Measurements from ENCODE around the gene CDCA5.
A peak's percentile ranks its signal among the peaks of the same experiment; 100 is the strongest.

CDCA5 gene, protein sequence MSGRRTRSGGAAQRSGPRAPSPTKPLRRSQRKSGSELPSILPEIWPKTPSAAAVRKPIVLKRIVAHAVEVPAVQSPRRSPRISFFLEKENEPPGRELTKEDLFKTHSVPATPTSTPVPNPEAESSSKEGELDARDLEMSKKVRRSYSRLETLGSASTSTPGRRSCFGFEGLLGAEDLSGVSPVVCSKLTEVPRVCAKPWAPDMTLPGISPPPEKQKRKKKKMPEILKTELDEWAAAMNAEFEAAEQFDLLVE

DNA sequence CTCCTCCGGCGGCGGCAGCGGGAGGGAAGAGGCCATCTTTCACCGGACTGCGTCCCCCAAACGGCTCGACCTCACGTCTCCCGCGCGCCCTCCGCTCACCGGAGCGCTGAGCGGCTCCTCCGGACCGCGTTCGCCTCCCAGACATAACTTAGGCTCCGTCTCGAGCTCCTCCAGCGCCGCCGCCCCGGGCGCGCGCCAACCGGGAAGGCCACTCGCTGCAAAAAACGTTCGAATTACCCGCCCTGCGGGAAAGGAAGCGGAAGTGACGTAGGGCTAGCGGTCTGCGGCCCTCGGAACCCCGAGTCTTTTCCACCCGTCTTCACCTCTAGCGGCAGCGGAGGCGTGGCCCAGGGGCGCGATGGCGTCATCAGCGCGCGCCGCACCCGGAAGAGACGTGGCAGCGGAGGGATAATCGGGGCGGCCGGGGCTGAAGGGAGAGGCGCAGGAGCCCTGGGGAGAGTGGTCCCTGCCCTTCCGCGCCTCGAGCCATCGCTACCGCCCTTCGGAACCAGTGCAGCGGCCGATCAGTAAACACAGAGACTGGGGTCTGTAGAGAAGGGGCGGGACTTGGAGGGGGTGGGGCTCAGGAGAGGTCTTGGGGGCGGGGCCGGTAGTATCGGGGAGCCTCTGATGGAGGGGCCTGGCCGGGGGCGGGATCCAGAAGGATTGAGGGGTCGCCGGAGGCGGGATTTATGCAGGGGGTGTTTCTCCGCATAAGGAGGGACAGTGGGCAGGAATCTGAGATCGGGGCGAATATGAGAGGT is at the start of gene CDCA5, which contains the start of gene ZFPL1:
Gene CDCA5, minus strand, starts transcription at position 207 of the 764 bp plus-strand sequence. Its CDS starts 62 bp downstream, at position 145.
Gene ZFPL1, plus strand, starts transcription at position 389 of the 764 bp plus-strand sequence. CDS start 477 bp downstream, outside the sequence.
- peak; percentile 96 for DNase-seq

DNA sequence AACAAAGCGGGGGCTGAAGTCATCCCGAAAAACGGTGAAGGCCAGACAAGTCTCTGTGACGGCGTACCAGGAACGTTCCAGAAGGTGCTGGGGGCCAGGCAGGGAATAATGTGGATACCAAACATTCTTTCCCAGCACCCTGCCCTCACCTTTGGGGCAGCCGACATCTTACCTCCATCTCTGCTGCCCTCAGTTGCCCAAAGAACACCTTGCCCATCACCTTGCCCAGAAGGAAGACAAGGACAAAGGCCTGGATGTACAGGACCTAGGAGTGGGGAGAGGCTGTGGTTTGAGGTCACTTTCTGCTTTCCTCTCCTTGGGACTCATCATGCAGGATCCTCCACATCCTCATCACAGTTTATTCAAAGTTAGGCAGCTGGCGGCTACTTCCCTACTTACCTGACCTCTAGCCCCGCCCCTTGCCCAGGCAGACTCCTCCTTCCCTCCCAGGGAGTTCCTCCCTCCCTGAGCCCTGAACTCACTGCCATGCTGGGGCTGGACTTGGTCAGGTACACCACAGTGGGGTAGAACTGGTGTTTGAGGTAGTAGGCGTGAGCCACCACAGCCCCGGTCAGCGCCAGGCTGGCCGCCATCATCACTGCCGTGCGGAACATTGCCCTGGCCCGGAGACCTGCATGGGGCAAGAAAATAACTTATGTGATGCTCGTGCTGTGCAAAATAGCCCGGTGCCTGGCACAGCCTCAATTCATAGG is 49.3 kb upstream of the CDCA5 start:
- DNase-seq, result no peak

DNA sequence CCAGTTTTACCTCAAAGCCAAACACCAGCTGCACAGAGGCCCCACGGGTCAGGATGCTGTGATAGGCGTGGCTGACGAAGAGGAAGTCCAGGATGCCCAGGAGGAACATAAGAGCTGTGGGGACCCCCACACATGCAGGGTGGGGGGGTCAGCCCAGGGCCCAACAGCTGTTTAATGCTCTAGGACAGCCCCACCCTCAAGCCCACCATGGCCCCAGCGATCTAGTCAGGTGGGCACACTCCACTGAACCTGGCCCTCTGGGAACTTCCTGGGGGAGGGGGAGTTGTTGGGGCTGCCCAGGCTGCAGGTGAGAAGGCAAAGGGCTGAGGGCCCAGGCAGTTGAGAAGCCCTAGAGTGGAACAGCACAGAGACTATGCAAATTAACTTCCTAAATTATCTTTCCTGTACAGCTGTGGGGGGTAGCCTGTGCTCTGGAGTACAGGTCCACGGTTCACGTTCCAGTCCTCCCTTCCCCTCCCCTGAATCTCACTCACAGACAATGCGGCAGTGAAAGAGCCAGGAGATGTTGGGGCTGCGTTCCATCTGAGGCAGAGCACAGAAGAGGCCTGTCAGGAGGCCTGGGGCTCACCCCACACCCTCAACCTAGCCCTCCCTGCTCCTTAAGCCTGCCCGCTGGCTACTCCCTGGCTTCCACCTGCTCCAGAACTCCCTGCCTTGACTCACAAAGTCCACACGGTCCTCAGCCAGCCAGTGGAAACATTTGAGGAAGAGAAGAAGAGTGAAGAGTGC is 48.6 kb upstream of the CDCA5 start:
- DNase-seq, result no peak

DNA sequence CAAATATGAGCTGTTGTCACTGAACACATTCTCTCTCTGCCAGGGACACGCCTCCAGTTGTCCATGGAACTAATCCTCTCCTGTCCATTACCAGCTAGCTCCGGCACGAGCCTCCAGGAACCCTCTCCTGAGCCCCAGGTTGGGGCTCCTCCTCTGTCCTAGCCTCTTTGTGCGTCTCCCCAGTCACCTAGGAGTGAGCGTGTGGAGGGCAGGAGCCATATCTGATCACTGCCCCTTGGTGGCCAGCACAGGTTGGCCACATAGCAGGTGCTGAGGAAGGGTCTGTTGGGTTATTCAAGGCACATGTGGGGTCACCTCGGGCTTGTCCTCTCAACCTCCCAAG is 48.0 kb upstream of the CDCA5 start:
- DNase-seq, result no peak

DNA sequence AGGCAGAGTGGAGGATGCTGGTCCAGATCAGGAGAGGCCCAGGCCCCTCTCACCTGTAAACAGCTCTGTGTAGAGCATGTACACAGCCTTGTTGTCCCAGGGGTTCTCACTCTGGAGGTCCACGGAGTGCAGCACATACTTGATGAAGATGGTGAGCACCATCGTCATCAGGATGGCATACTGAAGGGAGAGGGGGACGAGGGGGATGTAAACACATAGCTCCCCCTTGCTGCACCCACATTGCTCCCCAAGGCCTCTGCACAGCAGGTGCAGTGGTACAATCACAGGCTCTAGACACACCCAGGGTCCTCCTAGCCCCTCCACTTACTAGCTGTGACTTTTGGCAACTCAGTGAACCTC is 47.6 kb upstream of the CDCA5 start:
- no peak for DNase-seq

DNA sequence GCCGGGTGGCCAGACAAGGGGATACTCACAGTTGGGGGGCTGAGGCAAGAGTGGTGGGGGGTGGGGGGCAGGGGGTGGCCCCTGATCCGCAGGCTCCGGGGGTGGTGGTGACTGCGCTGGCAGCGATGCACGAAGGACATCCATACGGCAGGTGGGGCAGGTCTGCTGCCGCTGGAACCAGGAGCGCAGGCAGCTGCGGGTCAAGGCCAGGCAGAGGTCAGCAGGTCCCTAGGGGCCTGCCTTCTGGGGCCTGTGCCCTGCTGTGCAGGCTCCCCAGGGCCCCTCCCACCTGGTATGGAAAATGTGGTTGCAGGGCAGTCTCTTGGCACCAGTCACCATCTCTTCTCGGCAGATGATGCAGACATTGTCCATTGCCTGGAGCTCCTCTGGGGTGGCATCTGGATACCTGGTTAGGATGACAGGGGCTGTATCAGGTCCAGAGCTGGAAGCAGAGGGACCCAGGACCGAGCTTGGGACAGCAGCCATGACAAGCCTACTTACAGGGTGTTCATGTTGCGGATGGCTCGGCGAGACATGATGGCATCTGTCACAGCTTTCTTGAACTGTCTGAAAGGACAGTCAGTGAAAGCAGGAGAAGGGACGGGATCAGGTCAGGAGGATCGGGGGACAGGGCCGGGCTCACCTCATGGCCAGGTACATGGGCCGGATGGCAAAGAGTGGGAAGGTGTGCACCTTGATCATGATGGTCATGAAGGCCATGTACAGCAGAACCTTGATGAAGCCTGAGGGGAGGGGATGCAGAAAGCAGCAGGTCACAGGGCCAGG is 47.0 kb upstream of the CDCA5 start:
- no peak for DNase-seq

DNA sequence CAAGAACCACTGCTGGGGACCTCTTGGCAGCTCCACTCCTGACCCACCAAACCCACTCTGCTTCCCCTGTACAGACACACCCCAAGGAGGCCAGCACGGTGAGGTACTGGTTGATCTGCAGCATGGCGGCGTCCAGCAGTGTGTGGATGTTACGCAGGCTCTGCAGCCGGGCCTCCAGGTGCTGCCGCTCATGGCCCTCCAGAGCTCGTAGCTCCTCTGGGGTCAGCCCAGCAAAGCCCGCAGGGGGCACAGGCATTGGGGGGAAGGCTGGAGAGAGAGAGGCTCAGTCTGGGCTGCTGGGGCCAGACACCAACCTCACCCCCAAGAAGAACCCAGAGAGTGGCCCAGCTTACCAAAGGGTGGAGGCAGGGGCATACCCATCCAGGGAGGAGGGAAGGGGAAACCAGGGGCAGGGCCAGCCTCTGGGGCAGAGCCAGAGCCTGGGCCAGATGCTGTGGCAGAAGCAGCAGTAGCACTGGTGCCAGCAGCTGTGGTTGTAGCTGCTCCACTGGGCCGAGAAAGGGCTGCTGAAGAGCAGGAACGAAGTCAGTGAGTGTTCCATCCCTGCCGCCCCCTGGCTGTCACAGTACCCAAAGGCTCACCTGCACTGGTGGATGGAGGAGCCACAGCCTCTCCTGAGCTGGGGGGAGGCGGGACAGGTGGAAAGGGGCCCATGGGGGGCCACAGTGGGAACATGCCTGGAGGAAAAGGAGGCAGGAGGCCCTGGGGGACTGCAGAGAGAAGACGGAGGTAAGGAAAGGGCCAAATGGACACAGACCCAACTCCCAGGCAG is 46.0 kb upstream of the CDCA5 start:
- no peak for DNase-seq

DNA sequence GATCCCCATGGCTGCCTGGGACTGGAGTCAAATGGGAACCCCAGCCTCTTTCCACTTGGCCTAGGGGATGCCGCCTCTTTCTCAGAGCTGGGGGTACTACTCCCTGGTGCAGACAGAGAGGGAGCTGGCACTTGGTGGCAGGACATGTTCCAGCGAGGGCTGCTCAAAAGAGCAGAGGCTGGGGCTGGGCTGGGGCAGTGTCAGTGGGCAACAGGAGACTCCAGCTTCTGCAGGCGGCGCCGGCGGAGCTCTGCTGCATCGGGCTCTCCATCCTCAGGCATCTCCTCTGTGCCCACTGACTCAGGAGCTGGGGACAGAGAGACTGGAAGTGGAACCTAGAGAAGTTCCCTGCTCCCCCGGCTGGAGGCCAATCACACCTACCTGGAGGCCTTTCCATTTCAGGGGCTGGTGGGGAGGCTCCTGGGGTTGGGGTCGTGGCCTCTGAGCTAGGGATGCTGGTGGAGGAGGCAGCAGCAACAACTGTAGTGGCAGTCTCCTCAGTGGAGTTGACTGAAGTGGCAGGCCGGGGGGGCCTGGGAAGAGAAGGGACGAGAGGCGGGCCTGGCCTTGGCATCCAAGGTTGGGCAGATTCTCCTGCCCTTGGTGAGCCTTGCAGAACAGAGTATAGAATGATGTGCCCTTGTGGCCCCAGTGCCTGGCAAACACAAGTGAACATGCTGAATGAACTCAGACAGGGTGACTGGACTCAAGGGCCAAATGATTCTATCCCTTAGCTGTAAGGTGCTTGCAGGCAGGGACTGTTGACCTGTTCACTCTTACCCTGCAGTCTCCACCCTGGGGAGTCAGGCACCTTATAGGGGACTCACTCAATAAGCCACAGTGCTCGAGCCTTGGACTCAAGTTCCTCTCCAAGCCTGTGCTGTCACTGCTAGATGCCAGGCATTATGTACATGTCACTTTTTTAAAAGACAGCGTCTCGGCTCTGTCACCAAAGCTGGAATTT is 44.6 kb upstream of the CDCA5 start:
- no peak for DNase-seq

DNA sequence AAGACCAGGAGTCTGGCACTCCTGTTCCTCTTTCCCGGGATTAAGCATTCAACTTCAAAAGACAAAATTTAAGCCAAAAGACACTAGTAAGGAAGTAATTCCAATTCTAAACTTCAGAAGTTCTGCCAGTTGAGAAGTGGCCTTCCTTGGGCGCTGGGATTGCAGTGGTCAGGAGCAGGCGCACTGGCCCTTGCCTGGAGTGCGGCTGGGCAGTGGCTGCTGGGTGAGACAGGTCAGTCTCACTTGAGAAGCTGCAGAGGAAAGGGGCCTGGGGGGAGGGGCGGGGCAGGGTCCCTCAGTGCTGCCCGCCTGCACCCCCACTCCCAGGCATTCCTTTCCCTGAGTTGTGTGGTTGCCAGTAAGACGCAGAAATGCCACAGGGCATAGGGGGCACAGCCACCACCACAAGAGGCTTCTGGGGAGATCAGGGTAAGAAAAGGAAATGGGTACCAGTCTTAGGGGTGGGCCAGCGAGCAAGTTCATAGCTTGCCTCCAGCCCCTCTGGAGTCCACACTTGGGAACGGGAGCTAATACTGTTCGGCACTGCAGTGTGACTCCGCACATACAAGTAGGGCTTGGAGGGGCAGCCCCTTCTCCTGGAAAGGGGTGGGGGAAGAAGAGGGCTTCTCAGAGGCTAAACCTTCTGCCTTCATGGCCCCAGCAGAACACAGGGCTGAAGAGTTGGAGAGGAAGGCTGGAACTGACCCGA is 43.8 kb upstream of the CDCA5 start:
- no peak for DNase-seq

DNA sequence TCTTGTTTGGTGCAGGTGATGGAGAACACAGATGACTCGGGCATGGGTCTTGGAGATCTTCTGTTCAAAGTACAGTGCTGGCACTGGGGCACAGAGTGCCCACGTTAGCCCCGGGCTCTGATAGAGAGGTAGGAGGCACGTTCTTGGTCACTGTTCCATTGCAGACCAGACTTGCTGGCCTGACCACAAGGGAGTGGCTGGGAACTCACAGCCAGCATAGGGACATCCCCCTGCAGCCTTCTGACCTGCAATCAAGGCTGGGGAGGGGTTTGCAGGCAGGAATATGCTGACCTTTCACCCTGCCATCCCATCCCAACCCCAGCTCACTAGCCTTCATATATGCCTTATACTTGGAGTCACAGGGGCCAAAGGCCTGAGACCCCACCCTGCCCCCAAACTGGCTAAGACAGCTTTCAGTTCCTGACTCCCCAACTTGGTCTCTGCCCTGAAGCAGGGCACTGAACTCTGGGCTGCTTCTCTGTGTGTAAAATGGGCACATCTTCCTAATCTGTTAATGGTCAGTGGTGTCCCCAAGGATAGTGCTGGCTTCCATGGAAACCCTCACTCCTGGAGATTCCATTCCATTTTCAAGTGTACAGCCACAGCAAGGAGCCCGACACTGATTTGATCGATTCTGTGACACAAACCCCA is 42.9 kb upstream of the CDCA5 start:
- DNase-seq, result no peak

DNA sequence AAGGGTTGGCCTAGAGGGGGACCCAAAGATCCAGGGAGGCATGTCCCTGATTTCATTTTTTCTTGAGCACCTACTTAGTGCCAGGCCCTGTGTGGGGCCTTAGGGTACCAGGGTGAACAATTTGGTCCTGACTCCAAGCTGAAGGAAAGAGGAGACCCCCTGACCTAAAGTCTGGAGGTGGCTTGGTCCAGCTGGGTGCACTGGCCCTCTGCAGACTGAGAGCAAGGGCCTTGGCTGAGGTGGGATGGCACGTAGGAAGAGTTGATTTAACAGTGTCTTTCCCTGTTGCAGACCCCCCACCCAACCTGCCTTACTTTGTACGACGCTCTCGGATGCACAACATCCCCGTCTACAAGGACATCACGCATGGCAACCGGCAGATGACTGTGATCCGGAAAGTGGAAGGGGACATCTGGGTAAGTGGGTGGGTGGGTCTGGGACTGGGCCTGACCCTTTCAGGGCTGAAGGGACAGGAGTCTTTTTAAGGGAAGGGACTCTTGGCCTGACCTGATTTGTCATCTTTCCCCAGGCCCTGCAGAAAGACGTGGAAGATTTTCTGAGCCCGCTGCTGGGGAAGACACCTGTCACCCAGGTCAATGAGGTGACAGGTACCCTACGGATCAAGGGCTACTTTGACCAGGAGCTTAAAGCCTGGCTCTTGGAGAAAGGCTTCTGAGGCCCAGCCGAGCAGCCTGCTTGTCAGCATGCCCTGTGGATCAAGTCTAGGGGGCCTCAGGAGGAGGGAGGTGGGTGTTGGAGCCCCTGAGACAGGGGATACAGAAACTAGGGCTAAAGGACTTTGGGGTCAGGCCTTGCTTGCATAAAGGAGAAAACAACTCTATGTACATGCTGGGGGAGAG is 41.6 kb upstream of the CDCA5 start:
- DNase-seq, result no peak

DNA sequence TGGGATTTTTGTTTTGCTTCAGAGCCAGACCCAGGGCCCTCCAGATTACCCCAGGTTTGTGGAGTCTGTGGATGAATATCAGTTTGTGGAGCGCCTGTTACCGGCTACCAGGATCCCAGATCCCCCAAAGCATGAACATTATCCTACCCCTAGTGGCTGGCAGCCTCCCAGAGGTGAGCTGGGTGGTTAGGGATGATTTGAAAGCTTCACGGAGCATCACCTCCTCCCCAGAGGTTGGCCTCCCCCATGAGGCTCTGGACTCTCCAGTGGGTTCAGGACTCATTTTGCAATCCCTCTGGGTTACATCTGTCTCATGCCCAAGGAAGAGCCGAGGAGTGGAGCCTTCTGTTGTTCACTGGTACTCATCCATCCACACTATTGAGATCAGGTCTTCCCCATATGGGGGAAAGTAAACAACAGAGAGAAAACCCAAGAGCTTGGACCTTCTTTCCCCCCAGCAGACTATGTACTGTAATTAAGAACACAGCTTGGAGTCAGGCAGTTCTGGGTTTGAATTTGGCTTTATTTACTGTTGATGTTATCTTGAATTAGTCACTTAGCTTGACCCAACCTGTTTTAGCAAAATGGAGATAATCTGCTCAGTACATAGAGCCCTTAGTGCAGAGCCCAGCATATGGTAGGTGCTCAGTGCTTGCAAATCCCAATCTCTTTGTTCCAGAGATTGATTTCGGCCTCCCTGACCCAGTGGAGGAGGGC is 40.8 kb upstream of the CDCA5 start:
- no peak for DNase-seq

DNA sequence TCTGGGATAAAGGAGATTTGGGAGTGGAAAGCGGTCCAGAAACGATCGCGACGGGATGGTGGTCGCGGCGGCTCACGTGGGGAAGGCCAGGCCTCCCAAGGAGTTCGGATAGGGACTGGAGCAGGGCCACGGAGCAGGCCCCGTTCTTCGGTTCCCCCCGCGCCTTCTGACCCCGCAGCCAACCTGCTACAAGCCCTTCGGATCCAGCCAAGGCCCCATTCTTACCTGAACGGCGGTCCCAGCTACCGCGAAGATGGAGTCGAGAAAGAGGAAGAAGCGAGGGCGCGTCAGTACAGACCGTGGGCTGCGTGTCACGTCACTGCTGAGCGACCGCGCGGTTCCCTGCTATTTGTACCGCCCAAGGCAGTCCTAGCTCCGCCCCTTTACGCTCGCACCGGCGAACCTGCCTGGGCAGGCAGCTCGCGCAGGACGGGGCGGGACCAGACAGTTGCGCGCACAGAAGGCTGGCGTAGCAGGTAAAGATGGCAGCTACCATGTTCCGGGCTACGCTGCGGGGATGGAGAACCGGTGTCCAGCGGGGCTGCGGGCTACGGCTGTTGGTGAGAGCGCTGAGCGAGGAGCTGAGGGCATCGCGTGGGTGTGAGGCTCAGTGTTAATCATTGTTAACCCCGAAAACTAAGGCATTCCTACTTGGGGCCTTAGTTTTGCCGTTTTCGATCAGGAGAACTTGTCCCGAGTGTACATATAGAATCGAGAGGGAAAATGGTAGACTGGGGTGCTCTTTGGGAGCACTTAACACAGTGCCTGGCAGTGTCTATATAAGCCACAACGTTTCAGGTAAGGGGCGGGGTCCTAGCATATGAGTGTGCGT is 38.2 kb upstream of the CDCA5 start, which contains the start of the genes FAU and MRPL49:
Gene FAU, minus strand, starts transcription at position 270 of the 832 bp plus-strand sequence. CDS start 321 bp downstream, outside the sequence.
Gene MRPL49, plus strand, starts transcription at position 457 of the 832 bp plus-strand sequence. Its CDS starts 26 bp downstream, at position 483.
- DNase-seq, result peak; percentile 99

DNA sequence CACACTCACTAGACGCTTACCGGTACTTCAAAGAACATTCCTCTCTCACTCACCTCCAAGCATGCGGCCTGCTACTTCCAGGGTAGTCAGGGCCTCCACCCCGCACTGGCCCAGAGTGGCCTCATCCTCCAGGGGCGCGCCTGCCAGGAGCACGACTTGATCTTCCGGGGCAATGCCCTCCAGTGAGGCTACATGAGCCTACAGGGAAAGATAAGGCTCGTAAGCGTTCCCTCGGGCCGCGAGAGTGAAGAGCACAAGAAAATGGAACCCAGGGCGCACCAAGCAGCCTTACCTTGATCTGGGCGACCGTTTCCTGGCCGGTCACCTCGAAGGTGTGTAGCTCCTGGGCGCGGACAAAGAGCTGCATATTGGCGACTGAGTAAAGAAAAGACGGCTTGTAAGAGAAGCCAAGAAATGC is 37.6 kb upstream of the CDCA5 start:
- DNase-seq, result no peak

DNA sequence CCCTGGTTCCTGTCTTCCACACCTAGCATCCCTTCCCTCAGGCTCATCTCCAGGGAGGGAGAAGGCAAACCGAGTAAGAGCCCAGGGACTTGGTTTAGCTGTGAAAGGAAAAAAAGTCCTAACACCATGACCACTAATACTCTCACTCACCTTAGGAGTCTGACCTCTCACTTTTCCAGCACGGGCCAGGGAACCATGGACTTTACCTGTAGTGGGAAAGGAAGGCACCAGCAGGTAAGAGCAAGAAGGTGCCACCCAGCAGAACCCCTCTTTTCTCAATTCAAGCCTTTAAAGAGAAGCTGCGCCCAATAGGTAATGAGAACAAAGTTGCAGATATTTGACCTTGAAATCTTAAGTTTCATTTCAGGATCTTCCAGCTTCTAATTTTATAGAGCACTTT is 37.0 kb upstream of the CDCA5 start:
- DNase-seq, result no peak

DNA sequence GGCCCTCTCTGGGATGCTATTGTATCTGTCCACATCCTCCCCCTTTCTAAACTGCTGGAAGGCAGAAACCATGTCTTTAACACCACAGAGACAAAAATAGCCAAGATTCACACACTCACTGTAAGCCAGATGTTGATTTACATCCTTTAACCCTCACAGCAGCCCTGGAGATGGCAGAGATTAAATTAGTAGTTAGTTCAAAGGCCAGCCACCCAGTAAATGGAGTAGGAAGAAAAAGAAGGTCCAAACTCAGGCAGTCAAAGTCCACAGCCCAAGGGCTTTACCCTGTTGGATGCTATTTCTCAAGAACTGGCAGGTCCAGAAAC is 35.8 kb upstream of the CDCA5 start:
- DNase-seq, result no peak

Measured in activated gamma-delta T cell treated with Interleukin-2 at 50 U/mL for 16 hours (primary cell).